ENCODE measurements around the gene JMJD6. TPM values are rescaled to one million over a fixed set of nuclear protein-coding genes. Genes with fewer than 3 reads are reported as not detected.

JMJD6 gene
- total and polyA plus RNA-seq, 9 of the 15 experiments (the other 6 are each of a cell fraction or from before 2014, with no cell fraction given): 2.5 to 52.3 (median 36.3) TPM

DNA sequence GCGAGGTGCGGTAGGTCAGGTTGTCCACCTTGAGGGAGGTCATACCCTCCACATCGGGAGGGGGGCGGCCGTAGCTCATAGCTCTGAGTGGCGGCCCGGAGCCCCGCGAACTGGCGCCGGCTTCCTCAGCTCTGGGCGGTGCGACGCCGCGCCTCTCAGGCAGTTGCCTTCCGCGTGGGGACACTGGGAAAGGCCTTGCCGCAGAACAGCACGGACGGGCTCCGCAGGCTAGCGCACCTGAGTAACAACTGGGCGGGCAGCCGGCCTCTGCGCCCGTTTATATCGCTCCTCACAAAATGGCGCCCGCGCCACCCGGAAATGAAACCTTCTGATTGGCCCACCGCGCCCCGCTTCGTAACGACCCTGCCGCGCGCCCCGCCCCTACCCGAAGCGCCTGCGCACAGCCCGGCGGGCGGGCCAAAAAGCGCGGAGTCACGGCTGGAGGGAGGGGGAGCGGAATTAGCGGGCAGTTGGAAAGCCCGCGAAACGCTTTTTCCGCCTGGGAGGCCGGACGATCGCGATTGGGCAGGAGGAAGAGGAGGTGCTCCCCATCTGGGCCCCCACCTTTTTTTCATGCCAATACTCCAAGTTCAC lies 10.8 kb upstream of the JMJD6 start, which contains the start of gene SRSF2 (continued):
- TF ChIP-seq, protein P1, sequence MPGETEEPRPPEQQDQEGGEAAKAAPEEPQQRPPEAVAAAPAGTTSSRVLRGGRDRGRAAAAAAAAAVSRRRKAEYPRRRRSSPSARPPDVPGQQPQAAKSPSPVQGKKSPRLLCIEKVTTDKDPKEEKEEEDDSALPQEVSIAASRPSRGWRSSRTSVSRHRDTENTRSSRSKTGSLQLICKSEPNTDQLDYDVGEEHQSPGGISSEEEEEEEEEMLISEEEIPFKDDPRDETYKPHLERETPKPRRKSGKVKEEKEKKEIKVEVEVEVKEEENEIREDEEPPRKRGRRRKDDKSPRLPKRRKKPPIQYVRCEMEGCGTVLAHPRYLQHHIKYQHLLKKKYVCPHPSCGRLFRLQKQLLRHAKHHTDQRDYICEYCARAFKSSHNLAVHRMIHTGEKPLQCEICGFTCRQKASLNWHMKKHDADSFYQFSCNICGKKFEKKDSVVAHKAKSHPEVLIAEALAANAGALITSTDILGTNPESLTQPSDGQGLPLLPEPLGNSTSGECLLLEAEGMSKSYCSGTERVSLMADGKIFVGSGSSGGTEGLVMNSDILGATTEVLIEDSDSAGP (CRISPR knock-in tag; IDR thresholded peaks at IDR 0.05): peak; percentile 54; the same call in 1 of the 2 replicates
- TF ChIP-seq MEIS2 (IDR thresholded peaks at IDR 0.05; ENCODE audit: partially characterized antibody) (peak; percentile 82), BRCA1 (IDR thresholded peaks at IDR 0.05) (no peak), BRCA1 (CRISPR knock-in tag; IDR thresholded peaks at IDR 0.05) (no peak), ZNF217 (CRISPR knock-in tag; IDR thresholded peaks at IDR 0.05) (0 out of 2 replicates have a peak, but pooled peaks have one; percentile 59), FOXK1 (CRISPR knock-in tag; IDR thresholded peaks at IDR 0.05; ENCODE audit: borderline replicate concordance) (peak; percentile 97; the same call in 1 of the 2 replicates), ELF4 (CRISPR knock-in tag; IDR thresholded peaks at IDR 0.05) (no peak), PHB (CRISPR knock-in tag; IDR thresholded peaks at IDR 0.05) (peak; percentile 93), CHD1 (IDR thresholded peaks at IDR 0.05; ENCODE audit: low read length) (peak; percentile 18), POLR2B (IDR thresholded peaks at IDR 0.05; ENCODE audit: low read depth, partially characterized antibody) (peak; percentile 99), TAF1 (IDR thresholded peaks at IDR 0.05; ENCODE audit: control insufficient read depth, extremely low read depth, insufficient read depth, low read length, severe bottlenecking) (peak; percentile 99), EHMT2 (IDR thresholded peaks at IDR 0.05) (no peak), KDM5B (IDR thresholded peaks at IDR 0.05; ENCODE audit: insufficient replicate concordance, low read depth, low read length) (peak; percentile 99), ZNF77 (CRISPR knock-in tag; IDR thresholded peaks at IDR 0.05) (no peak), CREBBP (IDR thresholded peaks at IDR 0.05; ENCODE audit: low read depth, low read length) (no peak), BRD4 (IDR thresholded peaks at IDR 0.05) (peak; percentile 79; the same call in 1 of the 2 replicates), YY1 (IDR thresholded peaks at IDR 0.05; ENCODE audit: borderline replicate concordance in 1 of 3, control insufficient read depth in 1 of 3, extremely low read depth in 1 of 3, insufficient read depth in 3 of 3, insufficient read length in 1 of 3, insufficient replicate concordance in 2 of 3, low read depth in 1 of 3, low read length in 2 of 3) (peak; percentile 86 to 98 (median 98)), KLF13 (tag; IDR thresholded peaks at IDR 0.05; ENCODE audit: borderline replicate concordance, low read depth) (no peak), ZNF445 (CRISPR knock-in tag; IDR thresholded peaks at IDR 0.05; ENCODE audit: low read depth) (no peak), RFX7 (CRISPR knock-in tag; IDR thresholded peaks at IDR 0.05) (peak; percentile 81; the same call in 1 of the 2 replicates), ZNF175 (CRISPR knock-in tag; IDR thresholded peaks at IDR 0.05; ENCODE audit: low read depth) (no peak)
- TF ChIP-seq, protein P2, sequence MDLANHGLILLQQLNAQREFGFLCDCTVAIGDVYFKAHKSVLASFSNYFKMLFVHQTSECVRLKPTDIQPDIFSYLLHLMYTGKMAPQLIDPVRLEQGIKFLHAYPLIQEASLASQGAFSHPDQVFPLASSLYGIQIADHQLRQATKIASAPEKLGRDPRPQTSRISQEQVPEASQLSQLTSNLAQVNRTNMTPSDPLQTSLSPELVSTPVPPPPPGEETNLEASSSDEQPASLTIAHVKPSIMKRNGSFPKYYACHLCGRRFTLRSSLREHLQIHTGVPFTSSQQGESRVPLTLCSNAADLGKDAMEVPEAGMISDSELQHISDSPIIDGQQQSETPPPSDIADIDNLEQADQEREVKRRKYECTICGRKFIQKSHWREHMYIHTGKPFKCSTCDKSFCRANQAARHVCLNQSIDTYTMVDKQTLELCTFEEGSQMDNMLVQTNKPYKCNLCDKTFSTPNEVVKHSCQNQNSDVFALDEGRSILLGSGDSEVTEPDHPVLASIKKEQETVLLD (IDR thresholded peaks at IDR 0.05): peak; percentile 76; the same call in 1 of the 2 replicates
- TF ChIP-seq, protein P3, sequence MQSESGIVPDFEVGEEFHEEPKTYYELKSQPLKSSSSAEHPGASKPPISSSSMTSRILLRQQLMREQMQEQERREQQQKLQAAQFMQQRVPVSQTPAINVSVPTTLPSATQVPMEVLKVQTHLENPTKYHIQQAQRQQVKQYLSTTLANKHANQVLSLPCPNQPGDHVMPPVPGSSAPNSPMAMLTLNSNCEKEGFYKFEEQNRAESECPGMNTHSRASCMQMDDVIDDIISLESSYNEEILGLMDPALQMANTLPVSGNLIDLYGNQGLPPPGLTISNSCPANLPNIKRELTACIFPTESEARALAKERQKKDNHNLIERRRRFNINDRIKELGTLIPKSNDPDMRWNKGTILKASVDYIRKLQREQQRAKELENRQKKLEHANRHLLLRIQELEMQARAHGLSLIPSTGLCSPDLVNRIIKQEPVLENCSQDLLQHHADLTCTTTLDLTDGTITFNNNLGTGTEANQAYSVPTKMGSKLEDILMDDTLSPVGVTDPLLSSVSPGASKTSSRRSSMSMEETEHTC (IDR thresholded peaks at IDR 0.05): 0 out of 2 replicates have a peak, but pooled peaks have one; percentile 33
